ENCODE data around the gene ROBO2. TPM values are rescaled to one million over a fixed set of nuclear protein-coding genes. Genes with fewer than 3 reads are reported as not detected.
"Not testable (repeated sequence)": the region's sequence is repeated elsewhere in the genome, so short reads cannot be mapped to it uniquely, and the experiment has no call there.

Gene ROBO2
- total RNA-seq, 1 experiment from 2014 or later = 0.07 TPM

DNA sequence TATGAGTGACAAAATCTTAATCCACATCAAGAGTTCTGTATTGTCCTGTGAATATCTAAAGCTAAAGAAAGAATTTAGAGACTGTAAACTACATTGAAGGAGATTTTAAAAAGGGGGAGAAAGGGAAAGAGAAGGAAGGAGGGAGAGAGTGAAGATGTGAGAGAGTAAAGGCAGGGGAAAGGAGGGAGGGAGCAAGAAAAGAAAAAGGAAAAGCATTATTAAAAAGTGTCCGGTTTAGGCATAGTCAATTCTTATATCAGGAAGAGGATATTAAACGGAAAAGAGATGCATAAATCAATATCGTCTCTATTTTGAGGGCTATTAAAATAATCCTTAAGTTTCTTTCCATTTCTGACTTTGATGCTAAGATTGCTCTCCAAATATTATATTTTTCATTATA is 332.1 kb downstream of the ROBO2 start:
- Histone ChIP-seq H3K36me3 (no peaks in the 10 kb centered on the region), H3K9me3 (no peaks in the 10 kb centered on the region), H3K4me3 (no peak overlapping the region), H3K27me3 (no peaks in the 10 kb centered on the region)
- DNase-seq = no peak

DNA sequence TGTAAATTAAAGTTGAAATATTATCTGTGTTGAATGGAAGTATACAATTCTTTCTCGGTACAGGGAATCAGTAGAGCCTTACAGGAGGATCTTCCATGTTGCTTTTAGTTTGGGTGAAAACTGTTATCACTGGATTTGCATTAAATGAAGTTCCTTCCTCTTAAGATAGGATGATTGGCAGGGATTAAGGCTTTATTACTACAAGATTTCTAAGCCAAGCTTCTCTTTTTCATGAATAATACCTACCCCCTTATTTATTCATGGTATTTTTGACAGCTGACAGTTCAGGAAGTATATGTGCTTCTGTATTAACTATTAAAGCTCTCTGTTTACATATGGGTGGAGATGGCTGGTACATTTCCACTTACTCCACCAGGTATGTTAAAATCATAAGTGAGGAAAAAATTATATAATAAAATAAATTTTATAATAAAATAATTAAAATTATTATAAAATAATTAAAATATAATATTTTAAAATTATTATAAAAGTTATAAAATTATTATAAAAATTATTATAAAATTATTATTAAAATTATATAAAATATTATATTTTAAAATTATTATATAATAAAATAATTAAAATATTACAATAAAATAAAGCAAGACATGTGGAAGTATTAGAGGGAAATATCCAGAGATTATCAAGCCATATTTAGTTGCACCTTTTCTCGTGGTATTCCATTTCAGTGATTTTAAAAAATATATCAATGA is 332.9 kb downstream of the ROBO2 start:
- Histone ChIP-seq H3K27me3 (no peaks in the 10 kb centered on the region), H3K4me3 (no peak overlapping the region), H3K36me3 (no peaks in the 10 kb centered on the region), H3K9me3 (no peaks in the 10 kb centered on the region)
- DNase-seq = no peak

DNA sequence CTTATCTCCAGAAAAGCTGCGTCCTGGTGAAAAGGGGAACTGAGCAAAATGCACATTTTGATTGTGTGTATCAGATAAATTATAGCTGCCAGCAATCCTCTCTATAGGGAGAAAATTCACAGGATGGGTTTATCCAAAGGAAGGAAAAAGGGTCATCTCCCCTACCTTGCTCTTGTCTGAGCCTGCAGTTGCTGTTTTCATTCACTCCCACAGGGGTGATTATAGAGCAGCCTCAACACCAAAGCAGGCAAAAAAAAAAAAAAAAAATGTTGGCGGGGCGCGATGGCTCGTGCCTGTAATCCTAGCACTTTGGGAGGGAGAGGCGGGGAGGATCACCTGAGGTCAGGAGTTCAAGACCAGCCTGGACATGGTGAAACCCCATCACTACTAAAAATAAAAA is 333.7 kb downstream of the ROBO2 start:
- Histone ChIP-seq H3K27me3 (no peaks in the 10 kb centered on the region), H3K9me3 (no peaks in the 10 kb centered on the region), H3K4me3 (no peak overlapping the region), H3K36me3 (no peaks in the 10 kb centered on the region)
- DNase-seq = no peak

DNA sequence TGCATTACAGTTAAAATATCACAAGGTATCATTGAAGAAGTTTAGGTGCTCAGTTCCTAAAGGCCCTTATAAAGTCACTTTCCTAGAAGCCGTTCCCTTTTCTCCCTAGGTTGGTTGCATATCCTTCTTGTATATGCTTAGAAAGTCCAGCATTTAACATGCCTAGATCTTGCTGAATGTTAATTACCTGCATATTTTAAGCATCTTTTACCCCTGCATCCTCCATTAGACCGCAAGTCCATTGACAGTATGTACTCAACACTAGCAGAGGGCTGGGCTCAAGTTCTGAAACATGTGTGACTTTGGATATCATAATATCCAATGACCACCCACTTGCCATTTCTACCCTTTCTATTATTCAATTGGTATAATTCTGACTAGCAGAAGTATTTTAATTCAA is 336.6 kb downstream of the ROBO2 start:
- Histone ChIP-seq H3K9me3 (no peaks in the 10 kb centered on the region), H3K36me3 (no peaks in the 10 kb centered on the region), H3K27me3 (no peaks in the 10 kb centered on the region), H3K4me3 (no peak overlapping the region)
- no peak for DNase-seq

DNA sequence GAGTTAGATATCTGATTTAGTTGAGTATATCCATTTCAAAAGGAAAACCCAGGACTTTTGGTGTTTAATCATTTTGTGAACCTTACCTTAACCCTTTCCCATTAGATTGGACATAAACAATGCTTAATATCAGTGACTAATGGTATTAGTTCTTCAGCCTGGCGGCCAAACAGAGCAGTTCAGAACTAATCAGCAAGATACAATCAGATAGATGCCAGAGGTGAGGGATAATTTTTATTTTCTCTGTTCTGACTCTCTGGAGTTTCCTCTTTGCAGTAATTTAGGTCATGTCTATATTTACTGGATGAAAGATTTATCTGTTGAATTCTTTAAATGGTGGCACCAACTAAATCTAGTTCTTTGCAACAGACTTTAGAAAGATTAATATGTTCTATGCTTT is 337.8 kb downstream of the ROBO2 start:
- DNase-seq = no peak
- H3K9me3 ChIP-seq = no peaks in the 10 kb centered on the region
- no peaks in the 10 kb centered on the region for H3K36me3 ChIP-seq
- H3K27me3 ChIP-seq = no peaks in the 10 kb centered on the region
- H3K4me3 ChIP-seq = no peak overlapping the region

DNA sequence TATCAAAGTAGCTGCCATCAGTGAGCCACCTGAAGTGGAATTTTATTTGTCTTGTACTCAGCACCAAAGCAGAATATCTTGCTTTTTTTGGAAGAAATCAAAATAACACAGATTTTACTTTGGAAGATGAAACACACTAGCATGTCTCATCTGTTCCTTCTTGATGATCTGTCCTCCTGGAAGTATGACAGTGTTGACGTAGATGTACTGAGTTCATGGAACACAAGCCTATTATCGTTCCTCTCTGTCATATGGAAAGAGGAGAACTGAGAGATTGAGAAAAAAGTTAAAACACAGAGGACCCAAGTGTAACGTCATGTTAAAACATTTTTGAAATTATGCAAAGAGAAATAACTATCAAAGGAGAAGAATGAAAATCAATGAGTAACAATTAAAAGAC is 340.2 kb downstream of the ROBO2 start:
- Histone ChIP-seq H3K36me3 (no peaks in the 10 kb centered on the region), H3K9me3 (no peaks in the 10 kb centered on the region), H3K27me3 (no peaks in the 10 kb centered on the region), H3K4me3 (no peak overlapping the region)
- DNase-seq = no peak

DNA sequence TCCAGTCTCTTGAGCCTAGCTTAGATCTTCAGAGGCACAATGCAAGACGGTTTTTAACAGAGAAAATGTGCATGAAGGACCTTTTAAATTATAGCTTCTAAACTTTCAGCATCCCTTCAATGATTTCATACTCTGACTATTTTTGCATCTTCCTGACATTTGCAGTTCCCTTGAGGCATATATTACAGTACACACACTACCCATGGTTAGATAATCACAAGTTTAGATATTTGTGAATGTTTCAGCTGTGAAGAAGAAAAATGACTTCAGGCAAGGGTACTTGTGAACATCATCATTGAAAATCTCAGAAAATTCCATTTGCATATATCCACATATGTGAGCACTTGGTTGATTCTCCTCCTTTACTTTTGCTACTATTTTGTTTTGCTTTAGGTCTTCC is 341.5 kb downstream of the ROBO2 start:
- no peaks in the 10 kb centered on the region for H3K36me3 ChIP-seq
- no peak for DNase-seq
- no peak overlapping the region for H3K4me3 ChIP-seq
- no peaks in the 10 kb centered on the region for H3K27me3 ChIP-seq
- no peaks in the 10 kb centered on the region for H3K9me3 ChIP-seq

DNA sequence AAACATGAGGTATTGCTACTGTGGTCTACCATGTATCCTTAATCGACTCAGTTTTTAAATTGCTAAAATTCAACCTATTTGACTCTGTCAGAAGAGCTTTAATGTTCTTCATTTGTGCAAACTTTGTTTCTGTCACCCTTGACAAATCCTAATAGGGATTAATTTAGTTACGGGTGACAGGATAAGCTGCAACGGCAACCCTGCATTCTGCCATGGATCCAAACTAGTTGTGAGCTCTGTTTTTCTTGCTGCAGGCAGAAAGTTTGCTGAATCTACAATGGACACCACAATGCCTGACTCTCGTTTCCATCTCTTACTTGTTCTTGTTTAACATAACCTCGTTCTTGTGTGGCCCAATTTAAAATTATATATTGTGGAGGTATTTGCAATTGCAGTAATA is 352.3 kb downstream of the ROBO2 start:
- Histone ChIP-seq H3K9me3 (no peaks in the 10 kb centered on the region), H3K36me3 (no peaks in the 10 kb centered on the region), H3K4me3 (no peak overlapping the region), H3K27me3 (no peaks in the 10 kb centered on the region)
- no peak for DNase-seq

DNA sequence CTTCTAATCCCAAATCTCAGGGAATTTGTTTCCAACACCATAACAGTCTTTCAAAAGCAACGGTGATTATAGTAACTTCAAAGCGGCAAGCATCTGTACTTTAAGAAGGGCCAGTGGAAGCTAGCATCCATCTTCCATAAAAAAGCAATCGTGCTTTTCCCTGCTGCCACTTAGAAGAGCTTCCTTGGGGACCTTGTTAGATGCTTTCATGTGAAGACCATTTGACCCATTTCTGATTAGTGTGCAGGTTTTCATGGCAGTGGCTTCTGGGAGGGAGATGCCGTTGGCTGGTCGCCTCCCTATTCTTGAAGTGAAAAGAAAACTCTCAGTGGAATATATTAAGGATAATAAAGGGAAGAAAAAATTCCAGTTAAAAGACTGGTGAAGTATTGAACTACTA is 354.1 kb downstream of the ROBO2 start:
- Histone ChIP-seq H3K9me3 (no peaks in the 10 kb centered on the region), H3K27me3 (no peaks in the 10 kb centered on the region), H3K4me3 (no peak overlapping the region), H3K36me3 (no peaks in the 10 kb centered on the region)
- DNase-seq = no peak

DNA sequence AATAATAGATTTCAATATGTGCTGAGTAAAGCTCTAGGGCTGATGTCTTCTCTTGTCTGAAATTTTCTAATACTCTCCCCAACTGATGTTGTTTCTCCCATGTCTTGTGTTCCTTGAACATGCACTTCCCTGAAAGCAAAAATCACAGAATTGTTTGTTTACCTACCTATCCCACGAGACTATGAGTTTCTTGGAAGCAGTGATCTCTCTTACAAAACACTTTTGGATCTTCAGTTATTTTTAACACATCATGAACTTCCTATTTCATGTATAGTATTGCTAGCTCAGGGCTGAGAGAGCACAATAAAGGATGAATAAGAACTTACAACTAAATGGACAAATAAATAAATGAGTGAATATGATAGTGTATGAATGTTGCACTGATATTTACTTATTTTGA is 365.0 kb downstream of the ROBO2 start:
- H3K9me3 ChIP-seq = no peaks in the 10 kb centered on the region
- no peak for DNase-seq
- no peak overlapping the region for H3K4me3 ChIP-seq
- H3K27me3 ChIP-seq = no peaks in the 10 kb centered on the region
- H3K36me3 ChIP-seq = no peaks in the 10 kb centered on the region

DNA sequence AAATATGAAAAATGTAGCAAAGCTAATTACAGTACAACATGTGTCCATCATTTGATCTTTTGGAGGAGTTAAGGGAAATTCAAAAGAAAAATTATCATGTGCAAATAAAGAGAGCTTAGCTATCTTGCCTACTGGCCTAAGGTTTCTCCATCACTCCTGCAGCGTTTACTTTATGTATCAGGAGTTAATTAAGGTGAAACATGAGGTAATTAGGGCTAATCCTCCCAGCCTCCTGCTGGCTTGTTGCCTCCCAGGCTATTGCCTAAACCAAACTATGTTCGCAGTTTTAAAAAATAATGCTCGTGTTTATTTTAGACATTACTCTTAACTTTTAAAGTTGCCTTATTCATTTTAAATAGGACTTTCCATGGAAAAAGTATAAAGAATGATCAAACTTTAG is 367.5 kb downstream of the ROBO2 start:
- no peaks in the 10 kb centered on the region for H3K9me3 ChIP-seq
- no peak for DNase-seq
- no peaks in the 10 kb centered on the region for H3K27me3 ChIP-seq
- no peak overlapping the region for H3K4me3 ChIP-seq
- no peaks in the 10 kb centered on the region for H3K36me3 ChIP-seq

DNA sequence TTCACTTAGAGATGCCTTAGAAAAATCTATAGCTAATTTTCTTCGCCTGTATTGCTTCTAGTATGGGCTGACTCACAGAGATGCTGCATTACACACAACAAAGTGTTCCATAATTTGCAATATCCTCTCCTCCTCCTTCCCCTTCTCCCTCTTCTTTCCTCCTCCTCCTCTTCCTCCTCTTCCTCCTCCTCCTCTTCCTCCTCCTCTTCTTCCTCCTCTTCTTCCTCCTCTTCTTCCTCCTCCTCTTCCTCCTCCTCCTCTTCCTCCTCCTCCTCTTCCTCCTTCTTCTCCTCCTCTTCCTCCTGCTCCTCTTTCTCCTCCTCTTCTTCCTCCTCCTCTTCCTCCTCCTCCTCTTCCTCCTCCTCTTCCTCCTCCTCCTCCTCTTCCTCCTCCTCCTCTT is 370.4 kb downstream of the ROBO2 start:
- not testable (repeated sequence) for H3K9me3 ChIP-seq, H3K4me3 ChIP-seq, H3K27me3 ChIP-seq, DNase-seq, H3K36me3 ChIP-seq

DNA sequence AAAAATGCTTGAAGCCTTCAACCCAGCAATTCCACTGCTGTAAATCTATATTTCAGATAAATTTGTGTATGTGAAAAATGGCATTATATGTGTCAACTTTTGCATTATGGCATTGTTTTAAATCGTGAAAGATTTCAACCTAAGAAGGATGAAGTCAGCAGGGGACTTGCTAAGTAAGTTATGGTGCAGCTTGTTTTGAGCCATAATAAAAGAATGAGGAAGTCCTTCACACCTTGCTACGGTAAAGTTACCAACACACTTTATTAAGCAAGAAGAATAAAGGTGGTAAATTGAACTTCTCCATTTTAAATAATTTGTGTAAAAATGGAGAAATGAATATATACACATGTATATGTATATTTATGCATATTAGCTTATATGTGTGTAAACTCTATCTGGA is 371.4 kb downstream of the ROBO2 start:
- no peaks in the 10 kb centered on the region for H3K27me3 ChIP-seq
- no peaks in the 10 kb centered on the region for H3K36me3 ChIP-seq
- no peak overlapping the region for H3K4me3 ChIP-seq
- H3K9me3 ChIP-seq = no peaks in the 10 kb centered on the region
- DNase-seq = no peak

DNA sequence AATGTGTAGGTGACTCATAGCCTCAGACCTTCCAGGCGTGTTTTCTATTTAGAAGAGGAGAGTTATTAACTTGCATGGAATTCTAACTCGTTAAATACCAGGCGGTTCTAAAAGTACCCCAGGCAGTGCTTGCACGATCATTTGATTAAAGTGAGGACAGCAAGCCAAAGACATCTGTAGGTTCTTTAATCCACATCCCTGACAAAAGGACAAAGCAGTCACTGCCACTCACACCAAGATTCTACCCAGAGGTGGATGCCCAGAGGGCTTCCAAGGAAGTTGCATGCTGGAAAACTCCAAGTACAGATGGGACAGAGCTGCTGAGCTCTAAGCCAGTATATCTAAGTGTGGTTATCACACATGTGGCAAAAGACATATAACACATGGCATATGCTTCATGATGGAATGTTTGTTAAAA is 372.1 kb downstream of the ROBO2 start:
- Histone ChIP-seq H3K27me3 (no peaks in the 10 kb centered on the region), H3K36me3 (no peaks in the 10 kb centered on the region), H3K4me3 (no peak overlapping the region), H3K9me3 (no peaks in the 10 kb centered on the region)
- no peak for DNase-seq

DNA sequence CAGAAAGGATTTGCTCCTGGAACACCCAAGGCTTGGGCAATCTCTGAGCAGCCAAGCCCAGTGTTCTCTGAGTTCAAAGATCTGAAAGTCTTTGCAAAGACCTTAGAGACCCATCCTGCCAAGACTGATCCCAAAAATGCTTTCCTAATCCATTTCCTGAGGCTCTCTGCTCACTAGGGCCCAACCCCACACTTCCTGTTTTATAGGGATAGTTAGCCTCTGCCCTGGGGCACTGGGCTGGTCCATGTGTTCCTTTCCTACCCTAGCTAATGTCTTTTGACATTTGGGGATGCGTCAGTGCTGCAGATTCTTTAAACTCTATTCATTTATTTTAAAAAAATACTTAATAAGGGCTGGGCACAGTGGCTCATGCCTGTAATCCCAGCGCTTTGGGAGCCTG is 372.7 kb downstream of the ROBO2 start:
- H3K9me3 ChIP-seq = no peaks in the 10 kb centered on the region
- DNase-seq = peak; percentile 1
- H3K36me3 ChIP-seq = no peaks in the 10 kb centered on the region
- no peaks in the 10 kb centered on the region for H3K27me3 ChIP-seq
- H3K4me3 ChIP-seq = no peak overlapping the region

DNA sequence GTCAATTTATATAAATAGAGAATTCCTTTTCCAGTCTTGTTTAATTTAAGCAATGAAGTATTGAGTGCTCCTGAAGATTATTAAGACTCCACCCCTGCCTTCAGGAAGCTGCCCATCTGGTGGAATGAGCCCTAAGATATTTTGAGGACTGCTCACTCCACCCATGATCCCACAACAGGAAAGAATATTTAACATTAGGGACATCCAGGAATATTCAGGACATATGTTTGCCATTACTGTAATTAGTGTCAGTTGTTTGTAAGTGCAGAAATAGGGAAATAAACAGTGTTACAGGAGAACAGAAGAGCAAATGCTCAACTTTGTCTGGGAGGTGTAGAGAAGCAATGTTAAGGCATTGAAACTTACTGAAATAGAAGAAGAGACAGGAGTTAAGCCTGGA is 375.0 kb downstream of the ROBO2 start:
- no peak for DNase-seq

DNA sequence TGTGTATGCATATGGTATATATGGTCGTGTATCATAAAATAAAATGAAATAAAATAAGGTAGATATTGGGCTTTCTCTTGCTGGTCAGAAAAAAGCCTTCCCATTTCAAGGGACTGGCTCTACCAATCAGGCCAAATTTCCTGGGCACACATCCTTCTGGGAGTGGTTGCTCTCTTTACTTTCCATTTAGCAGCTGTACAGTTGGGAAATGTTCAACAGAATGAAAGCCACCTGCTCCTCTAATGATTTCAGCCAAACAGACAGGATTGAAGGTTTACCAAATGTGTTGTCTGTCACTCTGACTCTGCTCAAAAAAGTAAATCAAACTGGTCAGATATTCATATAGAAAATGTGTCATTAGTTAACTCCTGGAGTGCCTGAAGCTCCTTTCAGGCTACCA is 380.4 kb downstream of the ROBO2 start:
- DNase-seq = no peak
- no peaks in the 10 kb centered on the region for H3K9me3 ChIP-seq
- H3K27me3 ChIP-seq = no peaks in the 10 kb centered on the region
- no peak overlapping the region for H3K4me3 ChIP-seq
- H3K36me3 ChIP-seq = no peaks in the 10 kb centered on the region

More for the DNA sequence above, 375.0 kb downstream of the ROBO2 start:
- no peak overlapping the region for H3K4me3 ChIP-seq
- H3K9me3 ChIP-seq = no peaks in the 10 kb centered on the region
- H3K27me3 ChIP-seq = no peaks in the 10 kb centered on the region
- no peaks in the 10 kb centered on the region for H3K36me3 ChIP-seq

DNA sequence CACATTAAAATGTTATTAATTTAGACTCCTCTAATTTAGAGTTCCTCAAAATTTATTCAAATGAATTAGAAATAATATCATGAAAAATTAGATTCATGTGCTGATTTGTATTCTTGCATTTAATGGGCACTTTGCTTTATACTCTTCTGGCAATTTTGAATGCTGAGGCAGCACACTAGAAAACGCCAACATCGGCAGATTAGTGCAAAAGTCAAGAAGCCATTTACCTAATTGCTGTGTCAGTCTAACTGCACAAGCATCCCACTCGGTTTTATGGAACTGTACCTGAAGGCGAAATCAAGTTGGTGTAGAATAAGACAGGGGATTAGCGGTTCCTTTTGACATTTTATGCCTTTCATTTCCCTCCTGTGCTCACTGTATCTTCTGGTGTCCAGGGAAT is 382.0 kb downstream of the ROBO2 start:
- Histone ChIP-seq H3K36me3 (no peaks in the 10 kb centered on the region), H3K27me3 (no peaks in the 10 kb centered on the region), H3K9me3 (no peaks in the 10 kb centered on the region), H3K4me3 (no peak overlapping the region)
- no peak for DNase-seq

DNA sequence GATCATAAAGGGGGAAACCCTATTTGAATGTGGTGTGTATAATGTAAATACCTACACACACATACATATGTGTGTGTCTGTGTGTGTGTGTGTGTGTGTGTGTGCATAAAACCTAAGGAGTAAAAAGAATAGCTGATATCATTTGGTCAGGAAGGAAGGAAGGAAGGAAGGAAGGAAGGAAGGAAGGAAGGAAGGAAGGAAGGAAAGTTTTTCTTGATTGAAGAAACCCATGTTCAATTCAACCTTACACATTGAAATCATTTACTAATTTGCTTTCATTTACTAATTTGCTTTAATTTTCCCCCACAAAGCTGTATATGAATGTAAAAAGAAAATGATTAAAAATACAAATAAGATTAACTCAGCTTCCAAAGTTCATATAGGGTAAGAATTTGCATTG is 386.6 kb downstream of the ROBO2 start:
- Histone ChIP-seq H3K4me3 (no peak overlapping the region), H3K27me3 (no peaks in the 10 kb centered on the region), H3K36me3 (no peaks in the 10 kb centered on the region), H3K9me3 (no peaks in the 10 kb centered on the region)
- DNase-seq = no peak

All from MG63 (cell line).